HepG2 (cell line): Measurements from ENCODE around the gene CAMKV. TPM values are rescaled to one million over a fixed set of nuclear protein-coding genes. Genes with fewer than 3 reads are reported as not detected.
A peak's percentile ranks its signal among the peaks of the same experiment; 100 is the strongest.

ENCODE experiments used
- GMEB2 ChIP-seq: IDR thresholded peaks from 2 replicates; pipeline ENCODE4 v1.6.1; 2016; ENCODE audit warnings: missing biosample characterization, missing genetic modification reagents, low read depth
- PAWR ChIP-seq: sonication (generic); formaldehyde crosslinking; IDR thresholded peaks from 2 replicates; pipeline ENCODE4 v1.4.0; 2020; ENCODE audit warnings: missing genetic modification reagents, mild to moderate bottlenecking, borderline replicate concordance
- U2AF2 ChIP-seq: fragments of 200-400 bp; formaldehyde crosslinking; IDR thresholded peaks from 2 replicates; pipeline ENCODE4 v1.6.1; 2017; ENCODE audit warnings: low read depth, mild to moderate bottlenecking, low read length
- ZBED4 ChIP-seq: sonication (generic); formaldehyde crosslinking; IDR thresholded peaks from 2 replicates; pipeline ENCODE4 v1.4.0; 2020; ENCODE audit warnings: missing genetic modification reagents, borderline replicate concordance
- ZFP36L2 ChIP-seq: sonication (generic); formaldehyde crosslinking; IDR thresholded peaks from 2 replicates; pipeline ENCODE4 v1.4.0; 2020; ENCODE audit warnings: missing genetic modification reagents
- ZNF746 ChIP-seq: sonication (generic); formaldehyde crosslinking; IDR thresholded peaks from 2 replicates; pipeline ENCODE4 v1.8.0; 2022; ENCODE audit warnings: mild to moderate bottlenecking, missing genetic modification reagents
- ZNF773 ChIP-seq: sonication (generic); formaldehyde crosslinking; IDR thresholded peaks from 2 replicates; pipeline ENCODE4 v1.4.0; 2020; ENCODE audit warnings: missing genetic modification reagents, borderline replicate concordance
- polyA plus RNA-seq, 8 experiments: library from polyadenylated mRNA; depleted of rRNA in 3 of 8; stranded (reverse) in 7 of 8; unstranded in 1 of 8; fragments of >200 nt; fragmentation: Illumina TruSeq in 4 of 8; extraction: Trizol in 4 of 8; gene quantifications; 2 replicates each; pipeline versions ENCODE4 v1.2.1 to v1.2.3, GENCODE V29; 2011 to 2016; ENCODE audit warnings: low read depth in 4 of 8, missing spikeins in 1 of 8, mixed read lengths in 1 of 8; ENCODE audit not compliant: insufficient read depth in 1 of 8
- total RNA-seq, 5 experiments: library from RNA; depleted of rRNA; stranded (reverse); fragments of >200 nt; fragmentation: Illumina TruSeq; extraction: Trizol; gene quantifications; 2 replicates each; pipeline ENCODE4 v1.2.3, GENCODE V29; 2016; ENCODE audit warnings: low read depth in 1 of 5
- TF ChIP-seq, protein P1 (sequence below): sonication (generic); formaldehyde crosslinking; IDR thresholded peaks from one replicate; pipeline ENCODE4 v1.5.1; 2020; ENCODE audit warnings: mild to moderate bottlenecking, missing genetic modification reagents; ENCODE audit errors: not compliant biosample characterization
- TF ChIP-seq, protein P2 (sequence below): IDR thresholded peaks from 2 replicates; pipeline ENCODE4 v1.6.1; 2016; ENCODE audit warnings: low read depth
- TF ChIP-seq, protein P3 (sequence below): sonication (generic); formaldehyde crosslinking; IDR thresholded peaks from 2 replicates; pipeline ENCODE4 v1.4.0; 2020; ENCODE audit warnings: missing genetic modification reagents, borderline replicate concordance

Gene CAMKV
- total and polyA plus RNA-seq, 2 of the 13 experiments (the other 11 are each of a cell fraction or from before 2014, with no cell fraction given): 0.13 to 0.15 TPM

GRCh38 chr3:49856181-49857005, 13.3 kb downstream of the CAMKV start, which contains the start of gene TRAIP (continued):
- TF ChIP-seq, protein P1, sequence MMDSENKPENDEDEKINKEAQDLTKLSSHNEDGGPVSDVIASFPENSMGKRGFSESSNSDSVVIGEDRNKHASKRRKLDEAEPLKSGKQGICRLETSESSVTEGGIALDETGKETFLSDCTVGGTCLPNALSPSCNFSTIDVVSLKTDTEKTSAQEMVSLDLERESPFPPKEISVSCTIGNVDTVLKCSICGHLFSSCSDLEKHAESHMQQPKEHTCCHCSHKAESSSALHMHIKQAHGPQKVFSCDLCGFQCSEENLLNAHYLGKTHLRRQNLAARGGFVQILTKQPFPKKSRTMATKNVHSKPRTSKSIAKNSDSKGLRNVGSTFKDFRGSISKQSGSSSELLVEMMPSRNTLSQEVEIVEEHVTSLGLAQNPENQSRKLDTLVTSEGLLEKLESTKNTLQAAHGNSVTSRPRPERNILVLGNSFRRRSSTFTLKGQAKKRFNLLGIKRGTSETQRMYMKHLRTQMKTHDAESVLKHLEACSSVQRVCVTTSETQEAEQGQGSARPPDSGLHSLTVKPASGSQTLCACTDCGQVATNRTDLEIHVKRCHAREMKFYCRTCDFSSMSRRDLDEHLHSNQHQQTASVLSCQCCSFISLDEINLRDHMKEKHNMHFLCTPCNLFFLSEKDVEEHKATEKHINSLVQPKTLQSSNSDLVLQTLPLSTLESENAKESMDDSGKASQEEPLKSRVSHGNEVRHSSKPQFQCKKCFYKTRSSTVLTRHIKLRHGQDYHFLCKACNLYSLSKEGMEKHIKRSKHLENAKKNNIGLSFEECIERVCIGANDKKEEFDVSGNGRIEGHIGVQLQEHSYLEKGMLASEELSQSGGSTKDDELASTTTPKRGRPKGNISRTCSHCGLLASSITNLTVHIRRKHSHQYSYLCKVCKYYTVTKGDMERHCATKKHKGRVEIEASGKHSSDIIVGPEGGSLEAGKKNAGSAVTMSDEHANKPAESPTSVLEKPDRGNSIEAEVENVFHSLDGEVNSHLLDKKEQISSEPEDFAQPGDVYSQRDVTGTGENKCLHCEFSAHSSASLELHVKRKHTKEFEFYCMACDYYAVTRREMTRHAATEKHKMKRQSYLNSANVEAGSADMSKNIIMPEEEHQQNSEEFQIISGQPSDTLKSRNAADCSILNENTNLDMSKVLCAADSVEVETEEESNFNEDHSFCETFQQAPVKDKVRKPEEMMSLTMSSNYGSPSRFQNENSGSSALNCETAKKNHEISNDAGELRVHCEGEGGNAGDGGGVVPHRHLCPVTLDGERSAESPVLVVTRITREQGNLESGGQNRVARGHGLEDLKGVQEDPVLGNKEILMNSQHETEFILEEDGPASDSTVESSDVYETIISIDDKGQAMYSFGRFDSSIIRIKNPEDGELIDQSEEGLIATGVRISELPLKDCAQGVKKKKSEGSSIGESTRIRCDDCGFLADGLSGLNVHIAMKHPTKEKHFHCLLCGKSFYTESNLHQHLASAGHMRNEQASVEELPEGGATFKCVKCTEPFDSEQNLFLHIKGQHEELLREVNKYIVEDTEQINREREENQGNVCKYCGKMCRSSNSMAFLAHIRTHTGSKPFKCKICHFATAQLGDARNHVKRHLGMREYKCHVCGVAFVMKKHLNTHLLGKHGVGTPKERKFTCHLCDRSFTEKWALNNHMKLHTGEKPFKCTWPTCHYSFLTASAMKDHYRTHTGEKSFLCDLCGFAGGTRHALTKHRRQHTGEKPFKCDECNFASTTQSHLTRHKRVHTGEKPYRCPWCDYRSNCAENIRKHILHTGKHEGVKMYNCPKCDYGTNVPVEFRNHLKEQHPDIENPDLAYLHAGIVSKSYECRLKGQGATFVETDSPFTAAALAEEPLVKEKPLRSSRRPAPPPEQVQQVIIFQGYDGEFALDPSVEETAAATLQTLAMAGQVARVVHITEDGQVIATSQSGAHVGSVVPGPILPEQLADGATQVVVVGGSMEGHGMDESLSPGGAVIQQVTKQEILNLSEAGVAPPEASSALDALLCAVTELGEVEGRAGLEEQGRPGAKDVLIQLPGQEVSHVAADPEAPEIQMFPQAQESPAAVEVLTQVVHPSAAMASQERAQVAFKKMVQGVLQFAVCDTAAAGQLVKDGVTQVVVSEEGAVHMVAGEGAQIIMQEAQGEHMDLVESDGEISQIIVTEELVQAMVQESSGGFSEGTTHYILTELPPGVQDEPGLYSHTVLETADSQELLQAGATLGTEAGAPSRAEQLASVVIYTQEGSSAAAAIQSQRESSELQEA (CRISPR knock-in tag): no peak
- TF ChIP-seq ZBED4 (no peak), ZFP36L2 (no peak), ZNF746 (CRISPR knock-in tag) (0 out of 2 replicates have a peak, but pooled peaks have one; percentile 13), PAWR (no peak; the same call in 1 of the 2 replicates), ZNF773 (CRISPR knock-in tag) (no peak), U2AF2 (no peak), GMEB2 (CRISPR knock-in tag) (no peak)
- TF ChIP-seq, protein P2, sequence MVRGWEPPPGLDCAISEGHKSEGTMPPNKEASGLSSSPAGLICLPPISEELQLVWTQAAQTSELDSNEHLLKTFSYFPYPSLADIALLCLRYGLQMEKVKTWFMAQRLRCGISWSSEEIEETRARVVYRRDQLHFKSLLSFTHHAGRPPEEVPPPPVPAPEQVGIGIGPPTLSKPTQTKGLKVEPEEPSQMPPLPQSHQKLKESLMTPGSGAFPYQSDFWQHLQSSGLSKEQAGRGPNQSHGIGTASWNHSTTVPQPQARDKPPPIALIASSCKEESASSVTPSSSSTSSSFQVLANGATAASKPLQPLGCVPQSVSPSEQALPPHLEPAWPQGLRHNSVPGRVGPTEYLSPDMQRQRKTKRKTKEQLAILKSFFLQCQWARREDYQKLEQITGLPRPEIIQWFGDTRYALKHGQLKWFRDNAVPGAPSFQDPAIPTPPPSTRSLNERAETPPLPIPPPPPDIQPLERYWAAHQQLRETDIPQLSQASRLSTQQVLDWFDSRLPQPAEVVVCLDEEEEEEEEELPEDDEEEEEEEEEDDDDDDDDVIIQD (CRISPR knock-in tag): 0 out of 2 replicates have a peak, but pooled peaks have one; percentile 17
- TF ChIP-seq, protein P3, sequence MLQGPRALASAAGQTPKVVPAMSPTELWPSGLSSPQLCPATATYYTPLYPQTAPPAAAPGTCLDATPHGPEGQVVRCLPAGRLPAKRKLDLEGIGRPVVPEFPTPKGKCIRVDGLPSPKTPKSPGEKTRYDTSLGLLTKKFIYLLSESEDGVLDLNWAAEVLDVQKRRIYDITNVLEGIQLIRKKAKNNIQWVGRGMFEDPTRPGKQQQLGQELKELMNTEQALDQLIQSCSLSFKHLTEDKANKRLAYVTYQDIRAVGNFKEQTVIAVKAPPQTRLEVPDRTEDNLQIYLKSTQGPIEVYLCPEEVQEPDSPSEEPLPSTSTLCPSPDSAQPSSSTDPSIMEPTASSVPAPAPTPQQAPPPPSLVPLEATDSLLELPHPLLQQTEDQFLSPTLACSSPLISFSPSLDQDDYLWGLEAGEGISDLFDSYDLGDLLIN (CRISPR knock-in tag): peak; percentile 79; the same call in 1 of the 2 replicates
